Stimulated activated CD8-positive, alpha-beta memory T cell treated with anti-CD3 and anti-CD28 coated beads, Interleukin-15, amount 100 ng/mL, for 4 hours (primary cell): ENCODE data around the gene CDH16.

Experiments
- DNase-seq, 2 donors: peaks; one replicate each; pipeline ENCODE4 v3.0.0-alpha.2; 2020; ENCODE audit warnings: low read depth in 2 of 2

CDH16 gene

DNA sequence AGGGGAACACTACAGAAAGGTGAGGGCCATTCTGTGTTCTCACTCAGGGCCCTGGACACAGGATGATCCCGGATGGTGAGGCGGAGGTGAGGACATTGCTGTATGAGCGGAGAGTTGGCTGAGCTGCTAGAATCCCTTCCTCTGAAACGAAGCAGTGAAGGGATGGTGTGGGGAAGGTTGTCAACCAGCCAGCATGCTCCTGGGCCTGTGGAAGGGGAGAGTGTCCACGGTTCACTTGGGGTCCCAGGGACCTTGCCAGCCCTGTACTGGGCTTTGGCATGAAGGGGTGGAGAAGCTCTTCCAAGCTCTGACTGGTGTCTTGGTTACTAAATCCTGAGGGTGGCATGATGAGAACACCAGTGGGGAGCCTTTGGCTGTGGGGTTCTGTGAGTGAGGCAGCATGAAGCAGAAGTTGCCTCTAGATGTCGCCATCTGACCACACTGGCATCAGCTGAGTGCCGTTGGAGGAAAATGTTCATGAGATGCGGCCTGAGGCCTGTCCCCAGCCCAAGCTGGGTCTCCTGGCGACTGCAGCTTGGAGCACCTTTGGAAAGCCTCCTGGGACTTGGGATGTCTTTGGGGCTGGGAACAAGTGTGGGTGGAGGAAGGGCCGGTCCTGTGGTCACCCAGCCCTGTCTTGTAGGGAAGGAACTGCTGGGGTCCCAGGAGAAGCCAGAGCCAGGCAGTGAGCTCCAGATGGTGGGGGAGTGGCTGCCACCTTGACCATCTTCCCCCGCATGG lies 23.6 kb downstream of the CDH16 start:
- peak in 1 of 2 donors; percentile 31 for DNase-seq

DNA sequence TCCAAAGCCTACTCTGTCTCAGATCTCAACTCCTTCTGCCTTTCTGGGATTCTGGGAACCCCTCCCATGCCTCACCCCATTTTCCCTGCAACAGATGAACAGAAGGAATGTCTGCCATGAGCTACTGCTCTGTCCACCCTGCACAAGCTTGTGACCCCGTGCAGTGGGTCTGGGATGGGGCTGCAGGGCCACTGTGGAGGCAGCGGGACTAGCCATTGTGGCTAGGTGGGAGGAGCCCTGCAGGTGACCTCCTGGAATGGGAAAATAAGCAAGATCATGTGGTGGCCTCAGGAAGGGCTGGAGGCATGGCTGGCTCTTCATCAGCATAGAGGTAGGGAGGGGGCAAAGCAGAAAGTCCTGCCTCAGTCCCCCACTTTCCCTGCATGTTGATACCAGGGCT lies 24.6 kb downstream of the CDH16 start:
- no peak for DNase-seq

DNA sequence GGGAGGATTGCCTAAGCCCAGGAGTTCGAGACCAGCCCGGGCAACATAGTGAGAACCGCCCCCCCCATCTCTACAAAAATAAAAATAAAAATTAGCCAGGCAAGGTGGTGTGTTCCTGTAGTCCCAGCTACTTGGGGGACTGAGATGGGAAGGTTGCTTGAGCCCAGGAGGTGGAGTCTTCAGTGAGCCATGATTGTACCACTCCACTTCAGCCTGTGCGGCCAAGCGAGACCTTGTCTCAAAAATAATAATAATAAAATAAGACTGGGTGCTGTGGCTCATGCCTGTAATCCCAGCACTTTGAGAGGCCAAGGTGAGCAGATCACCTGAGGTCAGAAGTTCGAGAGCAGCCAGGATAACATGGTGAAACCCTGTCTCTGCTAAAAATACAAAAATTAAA lies 26.9 kb downstream of the CDH16 start:
- no peak for DNase-seq

DNA sequence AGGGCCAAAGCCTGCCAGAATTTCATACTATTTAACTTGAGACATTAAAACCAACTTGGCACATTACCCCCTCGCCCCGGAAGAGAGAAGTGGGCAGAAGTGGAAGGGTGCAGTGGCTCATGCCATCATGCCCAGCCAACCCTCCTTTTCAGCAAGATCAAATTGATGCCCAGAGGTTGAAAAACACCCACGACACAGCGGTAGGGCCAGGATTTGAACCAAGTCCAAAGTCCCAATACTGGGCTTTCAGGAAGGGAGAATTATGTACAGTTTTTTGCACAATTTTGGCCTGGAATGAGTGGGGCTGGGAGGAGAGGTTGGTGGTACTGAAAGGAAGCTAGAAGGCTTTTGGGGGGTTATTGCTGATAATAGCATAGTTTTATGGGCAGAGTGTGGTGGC lies 27.3 kb downstream of the CDH16 start:
- DNase-seq: no peak

DNA sequence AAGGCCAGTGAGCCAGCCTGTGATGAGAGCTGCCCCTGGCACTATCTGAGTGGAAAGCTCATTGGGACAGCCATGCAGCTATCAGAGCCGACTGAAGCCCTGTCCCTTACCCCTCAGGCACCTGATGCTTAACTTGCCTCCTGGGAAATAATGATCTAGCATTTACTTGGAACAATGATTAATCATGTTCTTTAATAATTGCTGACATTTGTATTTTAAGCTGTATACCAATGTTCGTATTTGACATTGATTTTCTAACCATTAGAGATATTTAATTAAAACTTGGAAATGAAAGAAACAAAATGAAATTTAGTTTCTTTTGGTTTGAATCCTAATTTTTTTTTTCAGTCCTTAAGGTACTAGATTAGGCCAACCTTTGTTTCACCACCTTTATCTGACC lies 27.9 kb downstream of the CDH16 start:
- no peak for DNase-seq

DNA sequence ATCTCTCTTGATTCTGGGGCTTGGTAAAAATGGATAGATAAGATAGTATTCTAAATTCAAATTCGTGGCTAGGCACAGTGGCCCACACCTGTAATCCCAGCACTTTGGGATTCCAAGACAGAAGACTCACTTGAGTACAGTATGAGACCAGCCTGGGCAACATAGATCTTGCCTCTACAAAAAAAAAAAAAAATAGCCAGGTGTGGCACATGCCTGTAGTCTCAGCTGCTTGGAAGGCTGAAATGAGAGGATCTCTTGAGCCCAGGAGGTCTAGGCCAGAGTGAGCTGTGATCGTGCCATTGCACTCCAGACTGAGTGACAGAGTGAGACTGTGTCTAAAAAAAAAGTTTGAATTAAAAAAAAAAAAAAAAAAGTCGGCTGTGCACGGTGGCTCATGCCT lies 29.1 kb downstream of the CDH16 start:
- DNase-seq: no peak

DNA sequence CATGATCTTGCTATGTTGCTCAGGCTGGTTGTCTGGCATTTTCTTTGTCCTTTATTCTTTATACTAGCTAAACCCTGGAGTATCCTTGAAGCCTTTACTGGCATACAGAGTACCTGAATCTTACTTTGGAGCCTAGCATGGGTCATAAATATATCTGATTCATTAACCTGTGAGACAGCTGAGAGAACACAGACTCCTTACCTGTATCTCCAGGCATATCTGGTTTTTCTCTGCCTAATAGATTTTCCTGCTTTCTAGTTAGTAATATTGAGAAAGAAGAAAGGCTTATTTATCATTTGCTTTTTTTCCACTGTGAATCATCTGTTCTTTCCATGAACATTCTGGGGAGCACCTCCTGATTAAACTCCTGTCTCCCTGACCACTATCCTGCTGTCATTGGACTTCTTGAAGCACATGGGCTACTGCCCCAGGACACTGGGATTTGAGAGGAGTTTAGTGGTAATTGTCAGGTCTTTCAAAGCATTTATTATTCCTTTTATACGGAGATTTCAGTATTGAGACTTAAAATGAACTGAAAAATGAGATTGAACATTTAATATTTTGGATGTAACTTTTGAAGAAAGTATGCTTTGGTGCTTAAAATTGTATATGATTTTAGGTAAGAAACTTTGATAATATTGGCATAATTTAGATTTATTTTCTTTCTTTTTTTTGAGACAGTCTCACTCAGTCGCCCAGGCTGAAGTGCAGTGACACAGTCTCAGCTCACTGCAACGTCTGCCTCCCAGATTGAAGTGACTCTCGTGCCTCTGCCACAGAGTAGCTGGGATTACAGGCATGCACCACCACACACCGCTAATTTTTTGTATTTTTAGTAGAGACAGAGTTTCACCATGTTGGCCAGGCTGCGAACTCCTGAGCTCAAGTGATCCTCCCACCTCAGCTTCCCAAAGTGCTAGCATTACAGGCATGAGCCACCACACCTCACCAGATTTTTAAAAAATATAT lies 29.8 kb downstream of the CDH16 start:
- no peak for DNase-seq

DNA sequence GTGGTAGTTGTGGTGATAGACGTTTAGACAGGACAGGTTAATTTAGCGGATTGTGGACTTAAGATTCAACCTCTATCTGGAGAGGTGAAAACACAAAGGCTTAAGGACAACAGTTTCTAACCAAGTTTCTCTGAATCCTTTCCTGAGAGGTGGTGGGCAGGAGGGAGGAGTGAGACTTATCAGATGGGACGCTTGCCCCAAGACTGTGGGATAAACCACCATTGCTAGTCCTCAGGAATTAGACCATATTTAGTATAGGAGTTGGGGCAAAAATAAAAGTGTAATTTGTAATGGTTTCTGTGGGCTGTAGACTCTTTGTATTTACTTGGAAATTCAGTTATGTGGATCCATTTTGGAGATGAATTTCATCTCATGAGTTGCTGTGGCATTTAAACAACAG lies 31.8 kb downstream of the CDH16 start:
- no peak for DNase-seq

DNA sequence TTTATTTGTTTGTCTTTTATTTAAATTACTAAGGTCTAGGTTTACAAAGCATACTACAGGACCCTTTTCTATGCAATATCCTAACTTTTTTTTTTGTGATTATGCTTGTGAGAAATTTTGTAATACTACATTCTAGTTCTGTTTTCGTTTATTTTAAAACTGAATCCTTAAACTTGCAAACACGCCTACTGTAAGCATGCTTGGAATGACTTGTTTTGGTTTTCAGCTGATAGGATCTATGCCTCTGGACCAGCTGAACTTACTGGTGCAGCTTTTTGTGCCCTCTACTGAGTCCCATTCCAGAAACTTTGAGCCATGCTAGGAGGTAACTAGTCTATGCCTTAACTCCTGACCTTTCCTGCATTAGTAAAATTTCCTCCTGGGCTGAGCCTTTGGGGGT lies 32.4 kb downstream of the CDH16 start:
- no peak for DNase-seq

DNA sequence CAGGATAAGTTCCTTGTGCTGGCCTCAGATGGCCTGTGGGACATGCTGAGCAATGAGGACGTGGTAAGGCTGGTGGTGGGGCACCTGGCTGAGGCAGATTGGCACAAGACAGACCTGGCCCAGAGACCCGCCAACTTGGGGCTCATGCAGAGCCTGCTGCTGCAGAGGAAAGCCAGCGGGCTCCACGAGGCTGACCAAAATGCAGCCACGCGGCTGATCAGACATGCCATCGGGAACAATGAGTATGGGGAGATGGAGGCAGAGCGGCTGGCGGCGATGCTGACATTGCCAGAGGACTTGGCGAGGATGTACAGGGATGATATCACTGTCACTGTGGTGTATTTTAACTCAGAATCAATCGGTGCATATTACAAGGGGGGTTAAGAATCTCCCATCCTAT lies 33.2 kb downstream of the CDH16 start:
- DNase-seq: no peak

DNA sequence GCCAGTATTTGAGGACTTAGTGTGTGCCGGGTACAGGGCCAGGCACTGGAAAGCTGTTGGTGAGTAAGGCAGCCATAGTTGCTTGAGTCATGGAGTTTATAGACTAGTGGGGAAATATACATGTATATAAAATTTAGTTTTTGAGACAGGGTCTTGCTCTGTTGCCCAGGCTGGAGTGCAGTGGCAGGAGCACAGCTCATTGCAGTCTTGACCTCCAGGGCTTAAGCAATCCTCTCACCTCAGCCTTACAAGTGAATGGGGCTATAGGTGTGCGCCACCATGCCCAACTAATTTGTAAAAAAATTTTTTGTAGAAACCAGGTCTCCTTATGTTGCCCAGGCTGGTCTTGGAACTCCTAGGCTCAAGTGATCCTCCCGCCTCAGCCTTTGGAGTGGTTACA lies 36.0 kb downstream of the CDH16 start:
- no peak for DNase-seq

DNA sequence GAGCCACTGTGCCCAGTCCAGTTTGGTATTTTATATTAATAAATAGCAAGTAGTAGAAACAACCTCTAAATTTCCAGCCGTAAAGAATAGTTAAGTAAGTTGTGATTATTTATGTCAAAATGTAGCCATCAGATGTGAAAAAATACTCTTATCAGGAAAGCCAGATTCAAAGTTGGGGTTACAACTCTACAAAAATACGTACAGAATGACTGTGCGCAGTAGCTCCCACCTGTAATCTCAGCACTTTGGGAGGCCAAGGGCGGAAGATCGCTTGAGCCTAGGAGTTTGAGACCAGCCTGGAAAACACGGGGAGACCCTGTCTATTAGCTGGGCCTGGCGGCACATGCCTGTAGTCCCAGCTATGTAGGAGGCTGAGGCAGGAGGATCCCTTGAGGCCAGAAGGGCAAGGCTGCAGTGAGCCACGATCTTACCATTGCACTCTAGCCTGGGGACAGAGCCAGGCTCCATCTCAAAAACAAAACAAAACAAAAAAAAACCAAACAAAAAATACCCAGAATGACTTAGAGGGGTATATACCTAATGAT lies 36.6 kb downstream of the CDH16 start:
- DNase-seq: no peak

DNA sequence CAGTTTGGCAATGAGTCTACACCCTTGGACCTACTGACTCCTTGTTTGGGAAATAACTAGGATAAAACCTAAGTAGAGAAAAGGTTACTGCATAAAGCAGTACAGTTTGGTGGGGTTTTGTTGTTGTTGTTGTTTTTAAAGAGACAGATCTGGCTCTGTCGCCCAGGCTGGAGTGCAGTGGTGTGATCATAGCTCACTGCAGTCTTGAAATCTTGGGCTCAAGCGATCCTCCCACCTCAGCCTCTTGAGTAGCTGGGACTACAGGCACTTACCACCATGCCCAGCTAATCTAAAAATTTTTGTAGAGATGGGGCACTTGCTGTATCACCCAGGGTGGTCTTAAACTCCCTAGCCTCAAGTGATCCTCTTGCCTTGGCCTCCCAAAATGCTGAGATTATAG lies 37.1 kb downstream of the CDH16 start:
- no peak for DNase-seq

DNA sequence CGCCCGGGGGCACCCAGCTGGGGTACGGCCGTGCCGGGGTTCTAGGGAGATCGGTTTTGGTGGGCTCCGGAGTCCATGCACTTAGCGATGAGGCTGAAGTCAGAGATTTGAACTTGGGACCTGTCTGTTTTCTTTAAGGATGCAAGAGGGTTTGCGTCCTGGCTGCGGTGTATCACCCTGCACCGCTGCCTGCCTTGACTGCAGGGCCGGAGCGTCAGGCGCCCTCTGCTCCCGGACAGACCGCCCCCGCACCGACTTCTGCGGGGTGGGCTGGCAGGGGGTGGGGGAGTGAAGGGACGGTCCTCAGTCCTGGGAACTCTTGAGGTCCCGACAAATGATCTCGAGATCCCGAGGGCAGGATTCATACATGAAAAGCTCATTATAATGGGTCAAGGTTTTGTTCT lies 37.7 kb downstream of the CDH16 start:
- no peak for DNase-seq

DNA sequence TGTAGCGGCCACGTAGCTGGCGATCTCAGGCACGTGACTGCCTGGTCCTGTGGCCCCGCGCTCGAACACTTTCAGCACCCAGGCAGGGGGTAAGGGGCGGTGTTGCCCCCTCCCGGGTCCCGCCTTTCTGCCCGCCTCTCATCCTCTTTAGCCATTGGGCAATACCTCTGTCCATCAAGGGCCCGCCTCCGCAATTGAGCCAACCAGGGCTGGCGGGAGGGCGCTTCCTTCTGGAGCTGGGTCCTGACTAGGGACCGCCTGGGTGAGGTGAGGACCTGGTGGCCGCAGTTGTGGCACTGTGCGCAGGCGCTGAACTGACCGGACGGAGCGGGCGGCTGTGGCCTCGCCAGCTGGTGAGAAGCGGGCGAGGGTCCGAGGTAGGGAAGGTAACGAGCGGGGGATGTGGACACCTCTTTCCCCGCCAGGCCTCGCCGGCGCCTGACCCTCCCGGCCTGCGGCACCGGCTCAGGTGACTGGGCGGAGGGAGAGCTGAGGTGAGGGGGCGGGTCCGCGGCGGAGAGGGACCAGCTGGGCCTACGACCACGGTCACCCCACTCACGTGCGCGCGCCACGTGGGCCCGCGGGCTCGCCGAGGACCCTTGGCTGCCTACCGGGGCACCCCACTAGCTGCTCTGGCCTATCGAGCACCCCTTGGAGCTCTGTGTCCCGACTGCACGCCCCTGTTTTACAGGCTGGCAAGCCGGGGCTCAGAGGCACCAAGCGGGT lies 38.2 kb downstream of the CDH16 start, which contains the start of gene PDP2:
Gene PDP2 (plus strand): TSS at position 228 of the 726 bp plus-strand sequence. CDS start 3,770 bp downstream, outside the sequence.
- peak; percentile 73 to 80 for DNase-seq

DNA sequence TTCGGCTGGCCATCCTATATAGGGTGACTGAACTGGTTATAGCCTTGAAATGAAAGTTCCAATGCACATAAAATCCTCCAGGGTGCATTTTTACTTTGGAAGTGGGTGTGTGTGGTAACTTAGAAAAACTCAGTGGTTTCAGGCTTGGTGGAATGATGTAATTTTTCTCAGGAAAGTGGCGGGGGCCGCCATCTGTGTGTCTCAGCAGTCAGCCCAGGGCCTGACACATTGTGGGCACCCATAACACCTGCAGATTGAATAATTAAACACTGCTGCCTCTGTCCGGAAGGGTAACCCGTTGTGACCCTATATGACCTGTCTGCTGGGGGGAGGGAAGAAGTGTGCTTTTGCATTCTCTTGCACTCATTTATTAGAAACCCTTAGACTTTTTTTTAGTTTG lies 40.6 kb downstream of the CDH16 start:
- DNase-seq: peak in 1 of 2 donors; percentile 37

DNA sequence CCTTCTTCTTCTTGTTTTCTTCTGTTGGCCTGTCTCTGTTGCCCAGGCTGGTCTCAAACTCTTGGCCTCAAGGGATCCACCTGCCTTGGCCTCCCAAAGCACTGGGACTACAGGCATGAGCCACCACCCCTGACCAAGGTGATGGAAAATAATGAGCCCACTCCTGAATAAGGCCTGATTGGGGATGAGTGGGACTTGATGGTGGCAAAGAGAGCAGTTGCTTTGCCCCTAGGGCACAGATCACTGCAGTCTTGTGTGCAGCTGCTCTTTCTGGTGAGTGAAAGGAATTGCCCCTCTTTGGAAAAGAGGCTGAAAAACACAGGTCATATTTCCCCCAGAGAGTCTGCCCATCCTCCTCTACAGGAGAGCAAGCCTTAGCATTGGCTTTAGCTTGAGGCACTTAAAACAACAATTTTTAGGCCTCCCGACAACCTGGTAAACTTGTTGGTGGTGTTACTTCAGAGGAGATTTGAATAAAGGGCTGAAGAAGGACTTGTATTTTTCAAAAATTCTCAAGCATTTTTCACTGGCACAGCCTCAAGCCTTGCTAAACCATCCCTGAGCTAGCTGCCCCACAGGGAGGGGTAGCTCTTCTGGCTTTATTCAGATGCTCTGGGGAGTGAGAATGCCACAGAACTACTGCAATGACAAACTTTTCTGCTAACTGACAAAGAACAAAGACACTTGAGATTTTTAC lies 44.5 kb downstream of the CDH16 start:
- DNase-seq: no peak

DNA sequence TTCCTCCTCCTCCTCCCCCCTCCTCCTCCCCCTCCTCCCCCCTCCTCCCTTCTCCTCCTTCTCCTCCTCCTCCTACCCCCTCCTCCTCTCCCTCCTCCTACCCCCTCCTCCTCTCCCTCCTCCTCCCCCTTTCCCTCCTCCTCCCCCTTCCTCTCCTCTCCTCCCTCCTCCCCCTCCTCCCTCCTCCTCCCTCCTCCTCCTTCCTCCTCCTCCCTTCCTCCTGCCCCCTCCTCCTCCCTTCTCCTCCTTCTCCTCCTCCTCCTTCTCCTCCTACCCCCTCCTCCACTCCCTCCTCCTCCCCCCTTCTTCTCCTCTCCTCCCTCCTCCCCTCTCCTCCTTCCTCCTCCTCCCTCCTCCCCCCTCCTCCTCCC lies 45.0 kb downstream of the CDH16 start:
- DNase-seq: no peak

DNA sequence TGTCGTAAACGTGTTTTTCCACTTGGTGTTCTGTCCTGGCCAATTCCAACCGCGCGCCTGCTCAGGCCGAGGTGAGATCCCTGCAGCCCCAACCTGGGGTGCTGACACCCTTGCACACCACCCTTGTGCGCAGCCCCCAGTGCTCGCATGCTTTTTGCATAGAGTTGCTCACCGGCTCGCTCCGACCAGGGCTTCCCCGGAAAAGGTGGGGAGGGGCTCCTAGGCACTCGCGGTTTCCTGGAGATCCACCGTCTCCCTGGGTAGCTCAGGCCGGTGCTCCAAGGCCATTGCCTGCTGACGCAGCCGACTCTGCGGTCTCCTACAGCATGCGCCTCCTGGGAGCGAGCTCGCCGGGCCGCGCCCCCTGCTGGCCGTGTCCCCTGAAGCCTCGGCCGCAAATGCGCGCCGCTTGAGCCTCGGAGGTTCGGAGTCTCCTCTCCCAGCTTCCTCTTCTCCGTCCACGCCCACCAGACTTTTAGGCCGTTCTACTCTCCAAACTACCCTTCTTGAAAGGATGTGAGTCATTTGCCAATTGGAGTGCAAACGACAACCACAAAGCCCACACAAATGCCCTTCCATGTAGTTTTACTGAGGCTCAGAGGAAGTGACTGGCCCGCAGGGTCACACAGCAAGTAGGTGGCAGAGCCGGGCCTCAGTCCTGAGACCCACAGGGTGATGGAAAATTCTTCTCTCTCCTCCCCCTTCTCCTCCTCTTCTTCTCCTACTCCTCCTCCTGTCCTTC lies 45.6 kb downstream of the CDH16 start:
- peak; percentile 77 to 80 for DNase-seq

DNA sequence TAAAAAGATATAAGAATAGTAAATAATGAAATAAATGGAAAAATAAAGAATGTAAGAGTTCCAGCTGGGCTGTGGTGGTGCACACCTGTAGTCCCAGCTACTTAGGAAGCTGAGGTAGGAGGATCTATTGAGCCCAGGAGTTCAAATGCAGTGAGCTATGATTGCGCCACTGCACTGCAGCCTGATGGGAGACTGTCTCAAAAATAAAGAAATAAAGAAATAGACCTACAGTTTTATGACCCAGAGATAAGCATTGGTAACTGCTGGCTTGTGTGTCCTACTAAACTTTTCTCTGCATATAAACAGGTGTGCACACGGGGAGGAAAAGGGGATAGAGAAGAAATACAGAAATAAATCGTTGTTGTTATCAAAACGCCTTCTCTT lies 46.1 kb downstream of the CDH16 start:
- no peak for DNase-seq

DNA sequence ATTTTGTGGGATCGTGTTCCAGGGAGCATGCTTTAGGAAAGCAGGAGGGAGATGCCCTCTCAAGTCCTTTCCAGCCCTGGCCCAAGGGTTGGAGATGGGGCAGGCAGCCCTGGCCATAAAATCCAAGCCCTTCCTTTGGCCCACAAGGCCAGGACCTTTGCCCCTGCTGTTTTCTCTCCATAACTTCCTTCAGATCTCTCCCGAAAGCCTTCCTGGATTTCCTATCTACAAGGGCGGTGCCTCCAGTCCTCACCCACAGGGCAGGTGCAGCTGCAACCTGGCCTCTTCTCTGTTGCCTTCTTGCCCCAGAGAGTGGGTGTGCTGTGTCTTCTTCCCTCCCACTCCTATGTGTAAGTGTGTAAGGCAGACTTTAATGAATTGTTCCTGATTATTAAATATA lies 46.8 kb downstream of the CDH16 start:
- DNase-seq: no peak
